Activated CD4-positive, alpha-beta memory T cell treated with anti-CD3 and anti-CD28 coated beads, Interleukin-2, amount 10 ng/mL, durations not matched to agents 7 days and 5 days (primary cell): Measurements from ENCODE around the gene EPB41L5. TPM values are rescaled to one million over a fixed set of nuclear protein-coding genes. Genes with fewer than 3 reads are reported as not detected.
"Not testable (repeated sequence)": the region's sequence is repeated elsewhere in the genome, so short reads cannot be mapped to it uniquely, and the experiment has no call there.

Experiments used
- CTCF ChIA-PET: fragments of 350-600 bp; sonication (Branson Sonifier 250); formaldehyde crosslinking; loops from one replicate; lab custom pipeline; 2021; ENCODE audit warnings: antibody characterized with exemption, inconsistent platforms; lab: Charles Lee
- POLR2A ChIA-PET: fragments of 350-600 bp; sonication (Branson Sonifier 250); formaldehyde crosslinking; loops from one replicate; lab custom pipeline; 2021; ENCODE audit warnings: antibody characterized with exemption; lab: Charles Lee
- DNase-seq: peaks from one replicate; pipeline ENCODE4 v3.0.0-alpha.2; 2020
- H3K27ac Mint-ChIP-seq: one replicate; pipeline ENCODE4 v1.8.0; 2021; ENCODE audit warnings: mild to moderate bottlenecking, mixed read lengths
- H3K27me3 Mint-ChIP-seq: one replicate; pipeline ENCODE4 v1.8.0; 2021; ENCODE audit warnings: mixed read lengths
- H3K36me3 Mint-ChIP-seq: one replicate; pipeline ENCODE4 v1.8.0; 2021; ENCODE audit warnings: low read depth, mixed read lengths
- H3K4me1 Mint-ChIP-seq: one replicate; pipeline ENCODE4 v1.8.0; 2021; ENCODE audit warnings: mixed read lengths
- H3K4me3 Mint-ChIP-seq: one replicate; pipeline ENCODE4 v1.8.0; 2021; ENCODE audit warnings: mild to moderate bottlenecking, mixed read lengths
- H3K9me3 Mint-ChIP-seq: one replicate; pipeline ENCODE4 v1.8.0; 2021; ENCODE audit warnings: mixed read lengths
- total RNA-seq, 2 experiments: library from RNA; stranded (reverse); gene quantifications; one replicate each; pipeline ENCODE4 v1.2.3, GENCODE V29; 2021

Gene EPB41L5
- total RNA-seq, 2 experiments from 2014 or later = 2.1 to 2.8 TPM

- no peaks in the 10 kb centered on the region for H3K36me3 Mint-ChIP-seq
- no peak overlapping the region for H3K27ac Mint-ChIP-seq
- peak overlapping the region; percentile 67 for H3K4me3 Mint-ChIP-seq
- CTCF ChIA-PET = interaction anchor here (1.0 kb wide), 2 partner anchors 160 to 162 kb away, joined by 3 read pairs; no protein-coding TSS in a partner anchor
- POLR2A ChIA-PET = interaction anchor here (2.1 kb wide), 1 partner anchor 85 kb away, joined by 6 read pairs; no protein-coding TSS in a partner anchor
- no peak for DNase-seq
- no peaks in the 10 kb centered on the region for H3K9me3 Mint-ChIP-seq
- peaks cover 13% of the 10 kb centered on the region for H3K27me3 Mint-ChIP-seq
- H3K4me1 Mint-ChIP-seq = peaks cover 15% of the 10 kb centered on the region
Measured at GRCh38 chr2:120014226-120014980, 1.5 kb downstream of the EPB41L5 start.

GRCh38 chr2:120016800-120017199 is 3.9 kb downstream of the EPB41L5 start:
- H3K27ac Mint-ChIP-seq = no peak overlapping the region
- H3K9me3 Mint-ChIP-seq = no peaks in the 10 kb centered on the region
- ChIA-PET CTCF (no interaction called here), POLR2A (no interaction called here)
- no peak overlapping the region for H3K4me3 Mint-ChIP-seq
- H3K4me1 Mint-ChIP-seq = peaks cover 13% of the 10 kb centered on the region
- H3K27me3 Mint-ChIP-seq = peaks cover 13% of the 10 kb centered on the region
- no peak for DNase-seq
- H3K36me3 Mint-ChIP-seq = no peaks in the 10 kb centered on the region

- Mint-ChIP-seq H3K27me3 (peaks cover 13% of the 10 kb centered on the region), H3K4me3 (no peak overlapping the region), H3K36me3 (no peaks in the 10 kb centered on the region), H3K27ac (no peak overlapping the region), H3K4me1 (peaks cover 11% of the 10 kb centered on the region), H3K9me3 (no peaks in the 10 kb centered on the region)
- ChIA-PET CTCF (no interaction called here), POLR2A (no interaction called here)
- no peak for DNase-seq
Measured at GRCh38 chr2:120017201-120017600, 4.3 kb downstream of the EPB41L5 start.

GRCh38 chr2:120018549-120018948 is 5.7 kb downstream of the EPB41L5 start:
- DNase-seq = no peak
- Mint-ChIP-seq H3K27me3 (peaks cover 15% of the 10 kb centered on the region), H3K36me3 (peaks cover 2% of the 10 kb centered on the region), H3K27ac (no peak overlapping the region), H3K4me1 (peaks cover 5% of the 10 kb centered on the region), H3K9me3 (no peaks in the 10 kb centered on the region), H3K4me3 (no peak overlapping the region)
- ChIA-PET CTCF (no interaction called here), POLR2A (no interaction called here)

GRCh38 chr2:120020554-120020953 is 7.7 kb downstream of the EPB41L5 start:
- H3K4me3 Mint-ChIP-seq = no peak overlapping the region
- DNase-seq = no peak
- no peaks in the 10 kb centered on the region for H3K4me1 Mint-ChIP-seq
- peaks cover 8% of the 10 kb centered on the region for H3K9me3 Mint-ChIP-seq
- no peak overlapping the region for H3K27ac Mint-ChIP-seq
- POLR2A ChIA-PET = no interaction called here
- CTCF ChIA-PET = interaction anchor here (0.7 kb wide), 1 partner anchor 317 kb away, joined by 3 read pairs; no protein-coding TSS in a partner anchor
- peaks cover 5% of the 10 kb centered on the region for H3K36me3 Mint-ChIP-seq
- peaks cover 5% of the 10 kb centered on the region for H3K27me3 Mint-ChIP-seq

- H3K27me3 Mint-ChIP-seq, DNase-seq, H3K36me3 Mint-ChIP-seq, H3K9me3 Mint-ChIP-seq, POLR2A ChIA-PET, H3K4me3 Mint-ChIP-seq, H3K4me1 Mint-ChIP-seq, H3K27ac Mint-ChIP-seq: not testable (repeated sequence)
- CTCF ChIA-PET = interaction anchor here (0.7 kb wide), 1 partner anchor 9 kb away, joined by 3 read pairs; no protein-coding TSS in a partner anchor
Measured at GRCh38 chr2:120022505-120022904, 9.6 kb downstream of the EPB41L5 start.

- DNase-seq = no peak
- CTCF ChIA-PET = no interaction called here
- Mint-ChIP-seq H3K36me3 (peaks cover 5% of the 10 kb centered on the region), H3K4me1 (no peaks in the 10 kb centered on the region), H3K4me3 (no peak overlapping the region), H3K9me3 (peaks cover 8% of the 10 kb centered on the region), H3K27ac (no peak overlapping the region), H3K27me3 (peaks cover 3% of the 10 kb centered on the region)
- POLR2A ChIA-PET = no interaction called here
Measured at GRCh38 chr2:120026890-120027289, 14.0 kb downstream of the EPB41L5 start.

GRCh38 chr2:120028795-120029194 is 15.9 kb downstream of the EPB41L5 start:
- Mint-ChIP-seq H3K4me1 (no peaks in the 10 kb centered on the region), H3K27me3 (peaks cover 1% of the 10 kb centered on the region), H3K36me3 (peaks cover 3% of the 10 kb centered on the region), H3K4me3 (no peak overlapping the region), H3K27ac (no peak overlapping the region), H3K9me3 (peaks cover 8% of the 10 kb centered on the region)
- DNase-seq = no peak
- ChIA-PET POLR2A (no interaction called here), CTCF (no interaction called here)

- DNase-seq = no peak
- Mint-ChIP-seq H3K4me1 (no peaks in the 10 kb centered on the region), H3K27ac (no peak overlapping the region), H3K9me3 (peaks cover 4% of the 10 kb centered on the region), H3K4me3 (no peak overlapping the region), H3K36me3 (no peaks in the 10 kb centered on the region), H3K27me3 (peaks cover 1% of the 10 kb centered on the region)
- ChIA-PET CTCF (no interaction called here), POLR2A (no interaction called here)
Measured at GRCh38 chr2:120029672-120030640, 17.1 kb downstream of the EPB41L5 start.

- Mint-ChIP-seq H3K9me3 (no peaks in the 10 kb centered on the region), H3K4me1 (no peaks in the 10 kb centered on the region), H3K4me3 (no peak overlapping the region), H3K36me3 (no peaks in the 10 kb centered on the region), H3K27ac (no peak overlapping the region), H3K27me3 (no peaks in the 10 kb centered on the region)
- CTCF ChIA-PET = no interaction called here
- DNase-seq = no peak
- POLR2A ChIA-PET = no interaction called here
Measured at GRCh38 chr2:120032297-120032696, 19.4 kb downstream of the EPB41L5 start.

GRCh38 chr2:120034027-120034426 is 21.1 kb downstream of the EPB41L5 start:
- no peaks in the 10 kb centered on the region for H3K27me3 Mint-ChIP-seq
- no peaks in the 10 kb centered on the region for H3K36me3 Mint-ChIP-seq
- ChIA-PET POLR2A (no interaction called here), CTCF (no interaction called here)
- H3K27ac Mint-ChIP-seq = no peak overlapping the region
- H3K4me3 Mint-ChIP-seq = no peak overlapping the region
- DNase-seq = no peak
- no peaks in the 10 kb centered on the region for H3K4me1 Mint-ChIP-seq
- peaks cover 2% of the 10 kb centered on the region for H3K9me3 Mint-ChIP-seq

- CTCF ChIA-PET = no interaction called here
- POLR2A ChIA-PET = no interaction called here
- no peak overlapping the region for H3K27ac Mint-ChIP-seq
- H3K4me3 Mint-ChIP-seq = no peak overlapping the region
- H3K9me3 Mint-ChIP-seq = peaks cover 4% of the 10 kb centered on the region
- H3K27me3 Mint-ChIP-seq = no peaks in the 10 kb centered on the region
- DNase-seq = no peak
- no peaks in the 10 kb centered on the region for H3K4me1 Mint-ChIP-seq
- H3K36me3 Mint-ChIP-seq = no peaks in the 10 kb centered on the region
Measured at GRCh38 chr2:120034621-120035020, 21.7 kb downstream of the EPB41L5 start.

- no peaks in the 10 kb centered on the region for H3K36me3 Mint-ChIP-seq
- no peaks in the 10 kb centered on the region for H3K27me3 Mint-ChIP-seq
- no peaks in the 10 kb centered on the region for H3K4me1 Mint-ChIP-seq
- H3K4me3 Mint-ChIP-seq = no peak overlapping the region
- POLR2A ChIA-PET = no interaction called here
- no peak for DNase-seq
- CTCF ChIA-PET = no interaction called here
- no peak overlapping the region for H3K27ac Mint-ChIP-seq
- H3K9me3 Mint-ChIP-seq = peaks cover 4% of the 10 kb centered on the region
Measured at GRCh38 chr2:120036145-120036544, 23.3 kb downstream of the EPB41L5 start.
